Neural cell (in vitro differentiated cells): ENCODE results near the gene DOHH.

Experiments used
- CTCF ChIP-seq: fragments of 450-650 bp; IDR thresholded peaks from 2 replicates; pipeline ENCODE4 v1.5.1; 2014; ENCODE audit warnings: antibody characterized with exemption, mild to moderate bottlenecking, moderate library complexity; ENCODE audit not compliant: poor library complexity, severe bottlenecking
- EP300 ChIP-seq: fragments of 450-650 bp; conservative IDR thresholded peaks from 2 replicates; pipeline ENCODE4 v1.6.1; 2014; ENCODE audit warnings: antibody characterized with exemption, mild to moderate bottlenecking, moderate library complexity; ENCODE audit not compliant: poor library complexity, severe bottlenecking
- EZH2 ChIP-seq: fragments of 200-600, 300-800 bp; shearing (Covaris generic), sonication (generic); IDR thresholded peaks from 2 replicates; pipeline ENCODE4 v1.6.1; 2014; ENCODE audit warnings: antibody characterized with exemption, low read length, borderline replicate concordance, mild to moderate bottlenecking; ENCODE audit not compliant: insufficient read depth, poor library complexity, severe bottlenecking
- POLR2AphosphoS5 ChIP-seq: IDR thresholded peaks from 2 replicates; pipeline ENCODE4 v1.6.1; 2012
- RAD21 ChIP-seq: fragments of 450-650 bp; conservative IDR thresholded peaks from 2 replicates; pipeline ENCODE4 v1.6.1; 2014; ENCODE audit warnings: antibody characterized with exemption, mild to moderate bottlenecking, moderate library complexity
- REST ChIP-seq: IDR thresholded peaks from 2 replicates; pipeline ENCODE4 v1.6.1; 2012; ENCODE audit warnings: borderline replicate concordance
- SMC3 ChIP-seq: fragments of 450-650 bp; conservative IDR thresholded peaks from 2 replicates; pipeline ENCODE4 v1.6.1; 2014; ENCODE audit warnings: antibody characterized with exemption, mild to moderate bottlenecking, moderate library complexity; ENCODE audit not compliant: poor library complexity

GRCh38 chr19:3467437-3468198, 32.9 kb downstream of the DOHH start:
- TF ChIP-seq CTCF (no peak), EZH2 (no peak), RAD21 (no peak), POLR2AphosphoS5 (no peak), REST (no peak), EP300 (no peak), SMC3 (no peak)
